Measurements from ENCODE around the gene WDPCP.

DNA sequence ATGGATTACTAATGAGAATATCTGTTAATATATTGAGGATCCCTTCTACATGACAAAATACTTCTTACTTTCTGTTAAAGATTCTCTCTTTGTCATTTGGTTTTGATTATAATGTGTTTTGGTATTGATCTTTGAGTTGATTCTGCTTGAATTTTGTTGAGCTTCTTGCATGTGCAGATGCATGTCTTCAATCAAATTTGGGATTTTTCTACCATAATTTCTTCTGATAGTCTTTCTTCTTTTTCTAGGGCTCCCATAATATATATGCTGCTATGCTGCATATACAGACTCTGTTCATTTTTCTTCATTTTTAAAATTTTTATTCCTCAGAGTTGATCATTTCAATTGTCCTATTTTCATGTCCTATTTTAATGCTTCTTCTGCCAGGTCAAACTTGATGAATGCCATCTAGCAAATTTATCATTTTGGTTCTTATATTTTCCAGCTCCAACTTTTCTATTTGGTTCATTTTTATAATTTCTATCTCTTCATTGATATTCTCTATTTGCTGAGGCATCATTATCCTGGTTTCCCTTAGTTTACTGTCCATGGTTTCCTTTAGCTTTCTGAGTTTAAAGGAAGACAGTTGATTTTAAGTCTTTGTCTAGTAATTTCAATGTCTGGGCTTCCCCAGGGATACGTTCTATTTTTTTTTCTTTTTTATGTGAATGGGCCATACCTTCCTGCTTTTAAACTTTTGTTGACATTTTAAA, 244.7 kb downstream of the WDPCP start:
- no peak for TF ChIP-seq MYC (IDR thresholded peaks at IDR 0.05; ENCODE audit: borderline replicate concordance, low read length)
- TF ChIP-seq, protein P1, sequence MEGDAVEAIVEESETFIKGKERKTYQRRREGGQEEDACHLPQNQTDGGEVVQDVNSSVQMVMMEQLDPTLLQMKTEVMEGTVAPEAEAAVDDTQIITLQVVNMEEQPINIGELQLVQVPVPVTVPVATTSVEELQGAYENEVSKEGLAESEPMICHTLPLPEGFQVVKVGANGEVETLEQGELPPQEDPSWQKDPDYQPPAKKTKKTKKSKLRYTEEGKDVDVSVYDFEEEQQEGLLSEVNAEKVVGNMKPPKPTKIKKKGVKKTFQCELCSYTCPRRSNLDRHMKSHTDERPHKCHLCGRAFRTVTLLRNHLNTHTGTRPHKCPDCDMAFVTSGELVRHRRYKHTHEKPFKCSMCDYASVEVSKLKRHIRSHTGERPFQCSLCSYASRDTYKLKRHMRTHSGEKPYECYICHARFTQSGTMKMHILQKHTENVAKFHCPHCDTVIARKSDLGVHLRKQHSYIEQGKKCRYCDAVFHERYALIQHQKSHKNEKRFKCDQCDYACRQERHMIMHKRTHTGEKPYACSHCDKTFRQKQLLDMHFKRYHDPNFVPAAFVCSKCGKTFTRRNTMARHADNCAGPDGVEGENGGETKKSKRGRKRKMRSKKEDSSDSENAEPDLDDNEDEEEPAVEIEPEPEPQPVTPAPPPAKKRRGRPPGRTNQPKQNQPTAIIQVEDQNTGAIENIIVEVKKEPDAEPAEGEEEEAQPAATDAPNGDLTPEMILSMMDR (IDR thresholded peaks at IDR 0.05): no peak
- no peak for TF ChIP-seq BHLHE40 (IDR thresholded peaks at IDR 0.05; ENCODE audit: low read depth, low read length)
- no peak for TF ChIP-seq ZNF302 (CRISPR knock-in tag; IDR thresholded peaks at IDR 0.05)
- TF ChIP-seq HDAC2 (IDR thresholded peaks at IDR 0.05): no peak
- TF ChIP-seq CBX8 (IDR thresholded peaks at IDR 0.05): no peak
- no peak for TF ChIP-seq MAFK (IDR thresholded peaks at IDR 0.05; ENCODE audit: partially characterized antibody)

All from A549 (cell line).